ENCODE data around the gene ZNF141.
"Not testable (repeated sequence)": the region's sequence is repeated elsewhere in the genome, so short reads cannot be mapped to it uniquely, and the experiment has no call there.

ZNF141 gene

DNA sequence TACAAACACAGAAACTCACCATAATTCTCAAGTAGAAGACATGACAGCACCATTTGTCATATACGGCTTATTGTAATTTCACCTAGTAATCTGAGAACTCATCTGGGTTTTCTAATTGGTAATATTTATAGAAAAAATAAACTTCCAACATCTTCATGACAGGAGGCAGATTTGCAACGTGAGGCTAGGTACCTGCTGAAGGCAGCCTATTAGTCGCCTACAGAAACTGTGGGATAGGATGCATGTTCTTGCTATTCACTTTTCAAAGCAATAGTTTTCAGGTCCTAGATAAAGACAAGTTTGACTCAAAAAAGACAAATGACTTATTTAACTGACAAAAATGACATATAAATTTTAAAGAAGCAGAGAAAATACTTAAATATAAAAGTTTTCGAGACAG lies 35.2 kb upstream of the ZNF141 start:
- Histone ChIP-seq H3K27ac (ENCODE audit: low read length) (no peak overlapping the region), H3K27me3 (replicated peaks; ENCODE audit: insufficient read depth, low read length) (no peaks in the 10 kb centered on the region), H3F3A (ENCODE audit: insufficient read depth, low read length) (no peaks in the 10 kb centered on the region), H2AFZ (ENCODE audit: low read length) (no peak overlapping the region), H3K9ac (ENCODE audit: low read length) (no peak overlapping the region), H3K36me3 (replicated peaks; ENCODE audit: insufficient read depth, low read length) (no peaks in the 10 kb centered on the region), H3K4me2 (ENCODE audit: low read depth, low read length) (no peak overlapping the region), H3K9me2 (replicated peaks; ENCODE audit: insufficient read depth, low read length) (no peaks in the 10 kb centered on the region), H3K4me1 (ENCODE audit: low read length) (no peaks in the 10 kb centered on the region), H3K4me3 (ENCODE audit: low read length) (no peak overlapping the region), H4K20me1 (ENCODE audit: insufficient read depth, low read length) (no peaks in the 10 kb centered on the region), H3K9me3 (replicated peaks; ENCODE audit: insufficient read depth, low read length) (no peaks in the 10 kb centered on the region), H3K79me2 (ENCODE audit: low read length) (no peaks in the 10 kb centered on the region)
- TF ChIP-seq EZH2 (optimal IDR thresholded peaks at IDR 0.05; ENCODE audit: low read depth, low read length) = no peak
- no peak for TF ChIP-seq EZH2phosphoT487 (IDR thresholded peaks at IDR 0.05; ENCODE audit: low read length)
- TF ChIP-seq, protein P1, sequence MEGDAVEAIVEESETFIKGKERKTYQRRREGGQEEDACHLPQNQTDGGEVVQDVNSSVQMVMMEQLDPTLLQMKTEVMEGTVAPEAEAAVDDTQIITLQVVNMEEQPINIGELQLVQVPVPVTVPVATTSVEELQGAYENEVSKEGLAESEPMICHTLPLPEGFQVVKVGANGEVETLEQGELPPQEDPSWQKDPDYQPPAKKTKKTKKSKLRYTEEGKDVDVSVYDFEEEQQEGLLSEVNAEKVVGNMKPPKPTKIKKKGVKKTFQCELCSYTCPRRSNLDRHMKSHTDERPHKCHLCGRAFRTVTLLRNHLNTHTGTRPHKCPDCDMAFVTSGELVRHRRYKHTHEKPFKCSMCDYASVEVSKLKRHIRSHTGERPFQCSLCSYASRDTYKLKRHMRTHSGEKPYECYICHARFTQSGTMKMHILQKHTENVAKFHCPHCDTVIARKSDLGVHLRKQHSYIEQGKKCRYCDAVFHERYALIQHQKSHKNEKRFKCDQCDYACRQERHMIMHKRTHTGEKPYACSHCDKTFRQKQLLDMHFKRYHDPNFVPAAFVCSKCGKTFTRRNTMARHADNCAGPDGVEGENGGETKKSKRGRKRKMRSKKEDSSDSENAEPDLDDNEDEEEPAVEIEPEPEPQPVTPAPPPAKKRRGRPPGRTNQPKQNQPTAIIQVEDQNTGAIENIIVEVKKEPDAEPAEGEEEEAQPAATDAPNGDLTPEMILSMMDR (IDR thresholded peaks at IDR 0.05; ENCODE audit: low read length) = no peak
- no peak for DNase-seq

DNA sequence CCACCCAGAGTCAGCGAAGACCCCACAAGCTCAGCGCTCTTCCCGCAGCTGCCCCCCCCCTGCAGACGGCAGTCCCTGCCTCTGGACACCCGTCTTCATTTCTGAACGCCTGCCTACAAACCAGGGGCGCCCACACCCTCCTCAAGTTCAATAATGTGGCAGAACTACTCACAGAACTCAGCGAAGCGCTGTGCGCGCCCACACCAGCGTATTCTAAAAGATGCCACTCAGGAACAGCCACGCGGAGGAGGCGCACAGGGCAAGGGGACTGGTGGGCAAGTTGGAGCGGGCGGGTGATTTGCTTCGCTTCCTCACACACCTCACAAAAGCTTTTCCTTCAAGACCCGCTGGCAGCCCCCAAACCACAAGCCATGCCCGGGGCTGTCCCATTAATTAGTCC lies 33.1 kb upstream of the ZNF141 start:
- H3K9me3 ChIP-seq (replicated peaks; ENCODE audit: insufficient read depth, low read length); H4K20me1 ChIP-seq (ENCODE audit: insufficient read depth, low read length); H3K4me3 ChIP-seq (ENCODE audit: low read length); H2AFZ ChIP-seq (ENCODE audit: low read length); H3K9me2 ChIP-seq (replicated peaks; ENCODE audit: insufficient read depth, low read length); H3K27me3 ChIP-seq (replicated peaks; ENCODE audit: insufficient read depth, low read length); H3K27ac ChIP-seq (ENCODE audit: low read length); H3K9ac ChIP-seq (ENCODE audit: low read length); DNase-seq; H3F3A ChIP-seq (ENCODE audit: insufficient read depth, low read length); H3K4me2 ChIP-seq (ENCODE audit: low read depth, low read length); H3K4me1 ChIP-seq (ENCODE audit: low read length); H3K36me3 ChIP-seq (replicated peaks; ENCODE audit: insufficient read depth, low read length); H3K79me2 ChIP-seq (ENCODE audit: low read length): not testable (repeated sequence)

DNA sequence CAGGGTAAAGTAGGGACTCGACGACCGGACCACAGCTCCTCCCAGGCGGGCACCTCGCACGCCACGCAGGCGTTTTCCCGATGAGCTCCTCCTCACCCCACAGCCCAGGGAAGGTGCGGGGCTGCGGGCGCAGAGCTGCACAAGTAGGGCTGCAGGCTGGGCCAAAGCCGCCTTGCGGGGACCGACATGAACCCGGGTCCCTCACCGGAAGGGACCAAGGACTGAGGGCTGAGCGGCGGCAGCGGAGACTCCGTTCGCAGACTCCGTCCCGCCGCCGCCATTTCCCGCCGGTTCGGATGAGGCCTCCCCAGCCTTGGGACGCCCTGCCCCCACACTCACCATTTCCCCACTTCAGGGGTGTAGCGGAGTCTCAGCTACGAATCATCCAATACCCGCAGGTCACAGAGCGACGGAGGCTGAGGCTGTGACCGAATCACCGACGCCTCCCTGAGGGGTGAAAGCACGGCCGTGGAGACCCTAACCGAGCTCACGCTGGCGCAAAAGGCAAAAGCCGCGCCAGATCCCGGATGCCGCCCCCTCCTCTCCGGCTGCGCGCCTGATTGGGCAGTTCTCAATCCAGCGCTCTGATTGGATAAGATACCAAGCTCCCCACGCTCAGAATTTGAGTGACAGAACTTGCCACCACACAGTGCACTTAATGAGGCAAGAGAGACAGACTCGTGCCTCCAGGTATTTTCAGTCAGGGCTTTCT lies 32.5 kb upstream of the ZNF141 start, which contains the start of gene ZNF732:
Gene ZNF732 (minus strand): TSS at position 506 of the 712 bp plus-strand sequence. CDS start 164 bp downstream, at position 342.
- Histone ChIP-seq H4K20me1 (ENCODE audit: insufficient read depth, low read length) (no peaks in the 10 kb centered on the region), H2AFZ (ENCODE audit: low read length) (no peak within 1 kb of the TSS), H3K27ac (ENCODE audit: low read length) (no peak within 1 kb of the TSS), H3K4me1 (ENCODE audit: low read length) (no peaks in the 10 kb centered on the region), H3K79me2 (ENCODE audit: low read length) (no peaks in the 10 kb centered on the region), H3K27me3 (replicated peaks; ENCODE audit: insufficient read depth, low read length) (no peaks in the 10 kb centered on the region), H3K9me3 (replicated peaks; ENCODE audit: insufficient read depth, low read length) (no peaks in the 10 kb centered on the region), H3K9me2 (replicated peaks; ENCODE audit: insufficient read depth, low read length) (no peaks in the 10 kb centered on the region), H3K36me3 (replicated peaks; ENCODE audit: insufficient read depth, low read length) (no peaks in the 10 kb centered on the region), H3K9ac (ENCODE audit: low read length) (no peak within 1 kb of the TSS), H3K4me3 (ENCODE audit: low read length) (no peak within 1 kb of the TSS), H3K4me2 (ENCODE audit: low read depth, low read length) (no peak within 1 kb of the TSS), H3F3A (ENCODE audit: insufficient read depth, low read length) (no peaks in the 10 kb centered on the region)
- TF ChIP-seq, protein P1 (IDR thresholded peaks at IDR 0.05; ENCODE audit: low read length) = no peak
- no peak for TF ChIP-seq EZH2 (optimal IDR thresholded peaks at IDR 0.05; ENCODE audit: low read depth, low read length)
- no peak for TF ChIP-seq EZH2phosphoT487 (IDR thresholded peaks at IDR 0.05; ENCODE audit: low read length)
- no peak for DNase-seq

DNA sequence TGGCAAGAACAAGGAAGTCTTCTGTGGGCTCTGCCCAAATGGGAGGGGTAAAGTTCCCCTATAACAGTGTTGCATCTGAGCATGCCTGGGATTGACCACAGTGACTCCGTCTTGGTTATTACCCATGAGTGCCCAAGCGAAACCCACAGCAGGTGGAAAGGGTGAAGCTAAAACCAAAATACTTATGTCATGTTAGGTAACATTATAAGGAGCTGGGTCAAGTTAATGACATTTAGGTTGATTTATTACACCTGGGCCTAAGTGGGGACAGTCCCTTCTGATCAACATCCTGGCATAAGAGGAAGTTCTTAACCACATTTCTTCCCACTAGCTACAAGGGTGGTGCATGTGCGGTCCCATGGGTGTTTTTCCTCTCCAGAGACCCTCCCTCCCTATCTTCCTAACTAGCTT lies 31.1 kb upstream of the ZNF141 start:
- no peak overlapping the region for H3K27ac ChIP-seq (ENCODE audit: low read length)
- H2AFZ ChIP-seq (ENCODE audit: low read length) = no peak overlapping the region
- no peaks in the 10 kb centered on the region for H3F3A ChIP-seq (ENCODE audit: insufficient read depth, low read length)
- no peaks in the 10 kb centered on the region for H4K20me1 ChIP-seq (ENCODE audit: insufficient read depth, low read length)
- no peaks in the 10 kb centered on the region for H3K9me3 ChIP-seq (replicated peaks; ENCODE audit: insufficient read depth, low read length)
- no peaks in the 10 kb centered on the region for H3K79me2 ChIP-seq (ENCODE audit: low read length)
- no peak overlapping the region for H3K4me2 ChIP-seq (ENCODE audit: low read depth, low read length)
- no peak for DNase-seq
- TF ChIP-seq EZH2 (optimal IDR thresholded peaks at IDR 0.05; ENCODE audit: low read depth, low read length) (no peak), EZH2phosphoT487 (IDR thresholded peaks at IDR 0.05; ENCODE audit: low read length) (no peak)
- TF ChIP-seq, protein P1 (IDR thresholded peaks at IDR 0.05; ENCODE audit: low read length) = no peak
- H3K4me3 ChIP-seq (ENCODE audit: low read length) = no peak overlapping the region
- H3K4me1 ChIP-seq (ENCODE audit: low read length) = no peaks in the 10 kb centered on the region
- no peaks in the 10 kb centered on the region for H3K27me3 ChIP-seq (replicated peaks; ENCODE audit: insufficient read depth, low read length)
- no peaks in the 10 kb centered on the region for H3K9me2 ChIP-seq (replicated peaks; ENCODE audit: insufficient read depth, low read length)
- H3K9ac ChIP-seq (ENCODE audit: low read length) = no peak overlapping the region
- H3K36me3 ChIP-seq (replicated peaks; ENCODE audit: insufficient read depth, low read length) = no peaks in the 10 kb centered on the region
